ENCODE results near the gene CELF2.

The CELF2 gene

GRCh38 chr10:11168423-11169090, 150.9 kb downstream of the CELF2 start:
- TF ChIP-seq ZFX (IDR thresholded peaks at IDR 0.05) (no peak), CTCF (conservative IDR thresholded peaks at IDR 0.05) (no peak)
- no peak overlapping the region for H3K27ac ChIP-seq

GRCh38 chr10:11169976-11170375, 152.3 kb downstream of the CELF2 start:
- no peak overlapping the region for H3K27ac ChIP-seq
- TF ChIP-seq CTCF (conservative IDR thresholded peaks at IDR 0.05) (no peak), ZFX (IDR thresholded peaks at IDR 0.05) (no peak)

- H3K27ac ChIP-seq = no peak overlapping the region
- TF ChIP-seq ZFX (IDR thresholded peaks at IDR 0.05) = no peak
- no peak for TF ChIP-seq CTCF (conservative IDR thresholded peaks at IDR 0.05)
Measured at GRCh38 chr10:11170574-11170973, 152.9 kb downstream of the CELF2 start.

- no peak overlapping the region for H3K27ac ChIP-seq
- no peak for TF ChIP-seq CTCF (conservative IDR thresholded peaks at IDR 0.05)
- no peak for TF ChIP-seq ZFX (IDR thresholded peaks at IDR 0.05)
Measured at GRCh38 chr10:11170993-11171851, 153.6 kb downstream of the CELF2 start.

- TF ChIP-seq ZFX (IDR thresholded peaks at IDR 0.05) (no peak), CTCF (conservative IDR thresholded peaks at IDR 0.05) (no peak)
- H3K27ac ChIP-seq = no peak overlapping the region
Measured at GRCh38 chr10:11173042-11173441, 155.4 kb downstream of the CELF2 start.

- H3K27ac ChIP-seq = no peak overlapping the region
- TF ChIP-seq CTCF (conservative IDR thresholded peaks at IDR 0.05) = no peak
- no peak for TF ChIP-seq ZFX (IDR thresholded peaks at IDR 0.05)
Measured at GRCh38 chr10:11175823-11176243, 158.2 kb downstream of the CELF2 start.

GRCh38 chr10:11176746-11177145, 159.1 kb downstream of the CELF2 start:
- TF ChIP-seq ZFX (IDR thresholded peaks at IDR 0.05) (no peak), CTCF (conservative IDR thresholded peaks at IDR 0.05) (no peak)
- H3K27ac ChIP-seq = no peak overlapping the region
